ENCODE measurements around the gene MZF1. TPM values are rescaled to one million over a fixed set of nuclear protein-coding genes. Genes with fewer than 3 reads are reported as not detected.

The MZF1 gene
- total RNA-seq, 1 experiment from 2014 or later, result 25.9 TPM

DNA sequence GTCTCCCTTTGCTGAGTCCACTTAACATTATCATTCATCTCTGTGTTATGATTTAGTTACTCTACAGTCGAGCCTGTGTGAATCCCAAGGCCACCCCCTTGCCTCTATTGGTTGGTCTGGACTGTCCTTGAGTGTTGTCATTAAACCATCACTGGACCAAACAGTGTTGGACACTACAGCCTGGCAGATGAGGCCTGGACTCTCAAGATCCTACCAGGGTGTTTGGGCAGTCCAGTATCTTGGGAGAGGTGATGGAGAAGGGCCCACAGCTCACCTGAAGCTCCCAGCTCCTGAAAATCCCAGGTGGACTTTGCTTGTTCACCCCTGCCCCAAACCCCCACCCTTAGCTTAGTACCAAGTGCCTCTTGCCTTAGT lies 22.0 kb downstream of the MZF1 start:
- H3K27ac ChIP-seq (ENCODE audit: low read length), result no peak overlapping the region
- no peak for ATAC-seq
- H3K27me3 ChIP-seq (ENCODE audit: control insufficient read depth, insufficient read depth, low read length), result no peaks in the 10 kb centered on the region
- no peak overlapping the region for H3K4me3 ChIP-seq (ENCODE audit: low read depth in 2 of 2, low read length in 2 of 2)
- POLR2A ChIA-PET, result no interaction called here
- H3K9me3 ChIP-seq (ENCODE audit: control insufficient read depth, insufficient read depth, low read depth, low read length), result no peaks in the 10 kb centered on the region
- in situ Hi-C loops (cut with HindIII; ENCODE audit: low pct_unique_long_range_greater_than_20kb, low sequenced_read_pairs) (no loop called here), intact Hi-C loops (cut with micrococcal nuclease; ENCODE audit: unreplicated experiment) (no loop called here)
- DNase-seq (ENCODE audit: low read depth, low spot score), result no peak
- BruUV-seq (replicated peaks), result no TSS peak
- peaks cover 36% of the 10 kb centered on the region for H3K36me3 ChIP-seq (ENCODE audit: control insufficient read depth, insufficient read depth, low read length)
- TF ChIP-seq TCF7L2 (IDR thresholded peaks at IDR 0.05; ENCODE audit: low read depth, low read length), result no peak
- no peak for TF ChIP-seq SIN3A (IDR thresholded peaks at IDR 0.05; ENCODE audit: borderline replicate concordance, insufficient read depth, low read depth, low read length)
- TF ChIP-seq, protein P1, sequence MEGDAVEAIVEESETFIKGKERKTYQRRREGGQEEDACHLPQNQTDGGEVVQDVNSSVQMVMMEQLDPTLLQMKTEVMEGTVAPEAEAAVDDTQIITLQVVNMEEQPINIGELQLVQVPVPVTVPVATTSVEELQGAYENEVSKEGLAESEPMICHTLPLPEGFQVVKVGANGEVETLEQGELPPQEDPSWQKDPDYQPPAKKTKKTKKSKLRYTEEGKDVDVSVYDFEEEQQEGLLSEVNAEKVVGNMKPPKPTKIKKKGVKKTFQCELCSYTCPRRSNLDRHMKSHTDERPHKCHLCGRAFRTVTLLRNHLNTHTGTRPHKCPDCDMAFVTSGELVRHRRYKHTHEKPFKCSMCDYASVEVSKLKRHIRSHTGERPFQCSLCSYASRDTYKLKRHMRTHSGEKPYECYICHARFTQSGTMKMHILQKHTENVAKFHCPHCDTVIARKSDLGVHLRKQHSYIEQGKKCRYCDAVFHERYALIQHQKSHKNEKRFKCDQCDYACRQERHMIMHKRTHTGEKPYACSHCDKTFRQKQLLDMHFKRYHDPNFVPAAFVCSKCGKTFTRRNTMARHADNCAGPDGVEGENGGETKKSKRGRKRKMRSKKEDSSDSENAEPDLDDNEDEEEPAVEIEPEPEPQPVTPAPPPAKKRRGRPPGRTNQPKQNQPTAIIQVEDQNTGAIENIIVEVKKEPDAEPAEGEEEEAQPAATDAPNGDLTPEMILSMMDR (IDR thresholded peaks at IDR 0.05), result no peak
- TF ChIP-seq, protein P2, sequence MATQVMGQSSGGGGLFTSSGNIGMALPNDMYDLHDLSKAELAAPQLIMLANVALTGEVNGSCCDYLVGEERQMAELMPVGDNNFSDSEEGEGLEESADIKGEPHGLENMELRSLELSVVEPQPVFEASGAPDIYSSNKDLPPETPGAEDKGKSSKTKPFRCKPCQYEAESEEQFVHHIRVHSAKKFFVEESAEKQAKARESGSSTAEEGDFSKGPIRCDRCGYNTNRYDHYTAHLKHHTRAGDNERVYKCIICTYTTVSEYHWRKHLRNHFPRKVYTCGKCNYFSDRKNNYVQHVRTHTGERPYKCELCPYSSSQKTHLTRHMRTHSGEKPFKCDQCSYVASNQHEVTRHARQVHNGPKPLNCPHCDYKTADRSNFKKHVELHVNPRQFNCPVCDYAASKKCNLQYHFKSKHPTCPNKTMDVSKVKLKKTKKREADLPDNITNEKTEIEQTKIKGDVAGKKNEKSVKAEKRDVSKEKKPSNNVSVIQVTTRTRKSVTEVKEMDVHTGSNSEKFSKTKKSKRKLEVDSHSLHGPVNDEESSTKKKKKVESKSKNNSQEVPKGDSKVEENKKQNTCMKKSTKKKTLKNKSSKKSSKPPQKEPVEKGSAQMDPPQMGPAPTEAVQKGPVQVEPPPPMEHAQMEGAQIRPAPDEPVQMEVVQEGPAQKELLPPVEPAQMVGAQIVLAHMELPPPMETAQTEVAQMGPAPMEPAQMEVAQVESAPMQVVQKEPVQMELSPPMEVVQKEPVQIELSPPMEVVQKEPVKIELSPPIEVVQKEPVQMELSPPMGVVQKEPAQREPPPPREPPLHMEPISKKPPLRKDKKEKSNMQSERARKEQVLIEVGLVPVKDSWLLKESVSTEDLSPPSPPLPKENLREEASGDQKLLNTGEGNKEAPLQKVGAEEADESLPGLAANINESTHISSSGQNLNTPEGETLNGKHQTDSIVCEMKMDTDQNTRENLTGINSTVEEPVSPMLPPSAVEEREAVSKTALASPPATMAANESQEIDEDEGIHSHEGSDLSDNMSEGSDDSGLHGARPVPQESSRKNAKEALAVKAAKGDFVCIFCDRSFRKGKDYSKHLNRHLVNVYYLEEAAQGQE (IDR thresholded peaks at IDR 0.05; ENCODE audit: insufficient read depth in 1 of 2, low read depth in 2 of 2, low read length in 1 of 2), result no peak
- TF ChIP-seq POLR2AphosphoS5 (IDR thresholded peaks at IDR 0.05; ENCODE audit: low read depth, low read length), result no peak; the same call in 1 of the 2 replicates
- peaks cover 29% of the 10 kb centered on the region for H3K4me1 ChIP-seq (ENCODE audit: control insufficient read depth, insufficient read depth, low read length)
- CTCF ChIA-PET, result interaction anchor here (0.5 kb wide), 1 partner anchor 67 kb away, joined by 4 read pairs; no protein-coding TSS in a partner anchor

DNA sequence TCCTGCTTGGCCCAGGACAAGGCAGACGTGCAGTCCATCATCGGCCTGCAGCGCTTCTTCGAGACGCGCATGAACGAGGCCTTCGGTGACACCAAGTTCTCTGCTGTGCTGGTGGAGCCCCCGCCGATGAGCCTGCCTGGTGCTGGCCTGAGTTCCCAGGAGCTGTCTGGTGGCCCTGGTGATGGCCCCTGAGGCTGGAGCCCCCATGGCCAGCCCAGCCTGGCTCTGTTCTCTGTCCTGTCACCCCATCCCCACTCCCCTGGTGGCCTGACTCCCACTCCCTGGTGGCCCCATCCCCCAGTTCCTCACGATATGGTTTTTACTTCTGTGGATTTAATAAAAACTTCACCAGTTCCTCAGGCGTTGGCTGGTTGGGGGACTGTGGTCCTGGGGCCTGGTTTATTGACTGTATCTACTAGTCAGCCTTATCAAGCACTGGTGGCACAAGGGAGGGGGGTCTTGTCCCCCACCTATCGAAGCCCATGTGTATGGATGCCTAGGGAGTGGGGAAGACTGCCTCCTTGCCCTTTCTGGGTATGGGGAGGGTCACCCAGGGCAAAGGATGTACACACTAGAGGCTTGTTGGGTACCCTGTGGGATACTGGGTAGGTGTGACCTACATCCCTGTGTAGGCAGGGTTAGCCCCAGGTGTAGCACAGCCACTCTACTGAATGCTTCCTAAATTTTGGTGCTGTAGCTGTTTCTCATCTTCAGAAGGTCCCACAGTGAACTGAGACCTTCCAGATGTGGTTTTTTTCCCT lies 22.6 kb downstream of the MZF1 start:
- ATAC-seq (no peak), DNase-seq (ENCODE audit: low read depth, low spot score) (no peak)
- Histone ChIP-seq H3K4me1 (ENCODE audit: control insufficient read depth, insufficient read depth, low read length) (peaks cover 24% of the 10 kb centered on the region), H3K27ac (ENCODE audit: low read length) (no peak overlapping the region), H3K36me3 (ENCODE audit: control insufficient read depth, insufficient read depth, low read length) (peaks cover 38% of the 10 kb centered on the region), H3K4me3 (ENCODE audit: low read depth in 2 of 2, low read length in 2 of 2) (no peak overlapping the region), H3K9me3 (ENCODE audit: control insufficient read depth, insufficient read depth, low read depth, low read length) (no peaks in the 10 kb centered on the region), H3K27me3 (ENCODE audit: control insufficient read depth, insufficient read depth, low read length) (no peaks in the 10 kb centered on the region)
- POLR2A ChIA-PET, result no interaction called here
- in situ Hi-C loops (cut with HindIII; ENCODE audit: low pct_unique_long_range_greater_than_20kb, low sequenced_read_pairs) (no loop called here), intact Hi-C loops (cut with micrococcal nuclease; ENCODE audit: unreplicated experiment) (no loop called here)
- BruUV-seq (replicated peaks), result no TSS peak
- TF ChIP-seq POLR2AphosphoS5 (IDR thresholded peaks at IDR 0.05; ENCODE audit: low read depth, low read length) (peak; percentile 8; the same call in 1 of the 2 replicates), TCF7L2 (IDR thresholded peaks at IDR 0.05; ENCODE audit: low read depth, low read length) (no peak)
- CTCF ChIA-PET, result no interaction called here

Data from Panc1 (cell line).